Smooth muscle cell of the brain vasculature (primary cell): ENCODE measurements around the gene DNAJB13.
A peak's percentile ranks its signal among the peaks of the same experiment; 100 is the strongest.
"Not testable (repeated sequence)": the region's sequence is repeated elsewhere in the genome, so short reads cannot be mapped to it uniquely, and the experiment has no call there.

ENCODE experiments used
- DNase-seq: peaks from one replicate; pipeline ENCODE4 v3.0.0-alpha.2; 2012; ENCODE audit warnings: low read depth, low spot score

Gene DNAJB13

DNA sequence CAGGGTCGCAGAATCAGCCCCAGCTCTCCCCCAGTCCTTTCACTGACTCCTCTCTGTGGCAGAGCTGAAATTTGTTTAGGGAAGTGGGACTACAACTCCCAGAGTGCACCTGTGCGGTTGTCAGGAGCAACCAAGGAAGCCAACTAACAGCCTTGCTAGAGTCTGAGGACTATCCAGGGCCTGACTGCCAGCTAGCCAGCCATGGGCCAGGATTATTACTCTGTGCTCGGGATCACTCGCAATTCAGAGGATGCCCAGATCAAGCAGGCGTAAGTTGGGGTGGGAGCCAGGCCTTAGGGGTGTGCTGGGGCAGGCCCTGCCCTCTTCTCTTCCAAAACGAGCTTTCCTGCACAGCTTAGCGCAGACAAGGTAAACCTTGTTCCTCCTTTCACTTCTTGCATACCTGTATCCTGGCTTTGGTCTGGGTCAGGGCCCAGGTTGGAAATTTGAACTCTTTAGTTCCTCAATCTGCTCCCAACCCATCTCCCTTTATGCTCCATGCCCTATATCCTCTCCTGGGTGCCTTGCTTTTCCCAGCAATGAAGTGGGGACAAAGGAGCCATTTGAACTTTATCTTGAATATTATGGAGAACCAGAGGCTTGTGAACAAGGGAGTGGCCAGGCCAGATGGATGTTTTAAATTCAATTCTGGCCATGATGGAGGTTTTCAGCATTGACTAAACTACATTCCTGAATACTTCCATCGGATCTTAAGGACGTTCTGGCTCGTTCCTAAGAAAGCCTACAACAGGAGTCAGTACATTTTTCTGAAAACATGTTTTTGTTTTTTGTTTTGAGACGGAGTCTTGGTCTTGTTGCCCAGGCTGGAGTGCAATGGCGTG, at the start of gene DNAJB13:
Gene DNAJB13, plus strand, starts transcription at position 158 of the 842 bp plus-strand sequence. Its CDS starts 44 bp downstream, at position 202.
- DNase-seq, result no peak

DNA sequence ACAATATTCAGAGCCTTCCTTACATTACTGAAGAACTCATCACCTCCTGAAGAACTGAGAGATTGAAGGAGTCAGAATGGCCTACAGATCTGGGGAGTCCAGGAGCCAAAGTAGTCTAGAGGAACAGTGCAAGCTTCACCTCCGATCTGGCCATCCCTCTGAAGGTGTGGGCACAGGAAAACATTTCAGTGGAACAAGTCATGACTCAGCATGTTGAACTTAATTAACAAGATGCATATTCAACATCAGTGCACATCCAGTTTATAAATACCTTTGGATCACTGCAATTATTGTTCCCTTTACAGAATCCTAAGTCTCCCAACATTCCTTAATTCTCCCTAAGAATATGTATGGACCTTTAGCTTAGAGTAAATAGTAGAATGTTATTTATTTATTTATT, 48.5 kb upstream of the DNAJB13 start:
- DNase-seq, result no peak

- DNase-seq, result no peak
Measured at GRCh38 chr11:73907191-73907590, 43.6 kb upstream of the DNAJB13 start.

- DNase-seq, result no peak
Measured at GRCh38 chr11:73912026-73912425, 38.8 kb upstream of the DNAJB13 start.

- DNase-seq, result no peak
Measured at GRCh38 chr11:73913472-73913871, 37.4 kb upstream of the DNAJB13 start.

DNA sequence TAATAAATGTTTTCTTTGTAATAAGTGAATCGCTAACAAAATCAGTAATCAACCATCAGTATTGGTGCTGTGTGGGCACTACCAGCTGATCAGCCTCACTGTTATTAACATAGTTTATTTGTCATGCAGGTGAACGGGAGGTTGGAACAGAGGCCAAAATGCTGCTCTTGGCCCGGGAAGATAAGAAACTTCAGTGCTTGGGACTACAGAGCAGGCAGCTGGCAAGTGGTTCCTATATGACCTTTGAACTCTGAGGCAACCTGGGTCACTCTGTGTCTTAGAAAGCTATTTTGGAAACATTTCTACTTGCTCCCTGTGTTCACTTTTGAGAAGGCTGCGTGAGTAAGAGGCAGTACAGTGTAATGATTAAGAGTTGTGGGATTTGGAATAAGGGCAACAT, 36.5 kb upstream of the DNAJB13 start:
- DNase-seq, result no peak

DNA sequence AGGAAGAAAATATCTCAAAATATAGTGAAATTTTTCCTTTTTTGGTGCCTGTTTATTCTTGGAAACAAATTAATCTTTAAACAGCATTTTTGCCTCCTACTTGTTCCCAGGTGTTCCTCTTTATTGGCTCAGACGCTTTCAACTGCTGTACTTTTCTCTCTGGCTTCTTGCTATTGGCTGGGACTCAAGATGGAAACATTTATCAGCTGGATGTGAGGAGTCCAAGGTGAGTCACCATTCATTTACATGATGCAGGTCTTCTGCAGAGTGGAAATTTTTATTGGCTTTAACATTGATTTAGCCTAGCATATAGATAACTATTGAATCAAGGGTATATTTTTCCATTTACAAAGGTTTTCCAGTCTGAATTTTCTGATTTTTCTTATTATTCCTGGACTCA, 34.4 kb upstream of the DNAJB13 start:
- no peak for DNase-seq

GRCh38 chr11:73921180-73921579, 29.6 kb upstream of the DNAJB13 start:
- no peak for DNase-seq

GRCh38 chr11:73929388-73929787, 21.4 kb upstream of the DNAJB13 start:
- DNase-seq, result no peak

GRCh38 chr11:73931039-73931645, 19.7 kb upstream of the DNAJB13 start:
- peak; percentile 47 for DNase-seq

GRCh38 chr11:73931951-73932350, 18.9 kb upstream of the DNAJB13 start:
- DNase-seq, result no peak

GRCh38 chr11:73932781-73933180, 18.0 kb upstream of the DNAJB13 start:
- DNase-seq, result no peak

DNA sequence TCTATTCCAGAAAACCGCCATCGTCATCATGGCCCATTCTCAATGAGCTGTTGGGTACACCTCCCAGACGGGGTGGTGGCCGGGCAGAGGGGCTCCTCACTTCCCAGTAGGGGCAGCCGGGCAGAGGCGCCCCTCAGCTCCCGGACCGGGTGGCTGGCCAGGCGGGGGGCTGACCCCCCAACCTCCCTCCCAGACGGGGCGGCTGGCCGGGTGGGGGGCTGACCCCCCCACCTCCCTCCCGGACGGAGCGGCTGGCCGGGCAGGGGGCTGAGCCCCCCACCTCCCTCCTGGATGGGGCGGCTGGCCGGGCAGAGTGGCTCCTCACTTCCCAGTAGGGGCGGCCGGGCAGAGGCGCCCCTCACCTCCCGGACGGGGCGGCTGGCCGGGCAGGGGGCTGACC, 14.8 kb upstream of the DNAJB13 start:
- not testable (repeated sequence) for DNase-seq

- DNase-seq, result no peak
Measured at GRCh38 chr11:73939096-73939495, 11.7 kb upstream of the DNAJB13 start.

- no peak for DNase-seq
Measured at GRCh38 chr11:73940801-73941570, 9.8 kb upstream of the DNAJB13 start.

DNA sequence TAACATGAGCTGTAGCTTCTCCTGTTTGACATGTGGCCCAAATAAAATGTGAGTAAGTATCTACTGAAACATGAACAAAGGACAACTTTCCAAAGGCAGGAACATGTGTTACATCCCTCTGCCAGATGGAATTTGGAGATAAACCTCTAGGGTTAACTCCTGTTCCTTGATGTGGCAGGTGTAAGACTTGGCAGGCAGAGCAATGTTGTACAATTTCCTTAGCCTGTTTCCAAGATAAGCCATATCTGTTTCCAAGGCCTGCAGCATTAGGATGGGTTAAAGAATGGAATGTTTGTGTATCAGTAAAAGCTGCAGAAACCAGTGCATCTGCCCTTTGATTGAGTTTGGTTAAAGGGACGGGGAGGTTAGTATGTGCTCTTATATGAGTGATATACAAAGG, 8.8 kb upstream of the DNAJB13 start:
- no peak for DNase-seq

DNA sequence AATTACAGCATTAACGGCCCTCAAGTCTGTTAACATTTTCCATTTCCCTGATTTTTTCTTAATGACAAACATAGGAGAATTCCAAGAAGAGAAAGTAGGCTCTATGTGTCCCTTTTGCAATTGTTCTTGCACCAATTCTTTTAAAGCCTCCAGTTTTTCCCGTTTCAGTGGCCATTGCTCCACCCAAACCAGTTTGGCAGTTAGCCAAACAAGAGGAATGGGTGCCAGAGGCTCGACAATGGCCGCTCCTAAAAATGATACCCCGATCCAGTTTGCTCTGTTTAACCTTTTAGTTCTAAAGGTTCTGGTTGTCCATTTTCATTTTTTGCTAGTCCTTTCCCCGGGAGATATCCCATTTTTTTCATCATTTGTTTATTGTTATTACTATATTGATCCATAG, 6.7 kb upstream of the DNAJB13 start:
- no peak for DNase-seq

GRCh38 chr11:73944901-73945300, 5.9 kb upstream of the DNAJB13 start:
- no peak for DNase-seq

GRCh38 chr11:73945396-73945795, 5.4 kb upstream of the DNAJB13 start:
- no peak for DNase-seq

GRCh38 chr11:73946798-73947458, 3.9 kb upstream of the DNAJB13 start:
- no peak for DNase-seq

DNA sequence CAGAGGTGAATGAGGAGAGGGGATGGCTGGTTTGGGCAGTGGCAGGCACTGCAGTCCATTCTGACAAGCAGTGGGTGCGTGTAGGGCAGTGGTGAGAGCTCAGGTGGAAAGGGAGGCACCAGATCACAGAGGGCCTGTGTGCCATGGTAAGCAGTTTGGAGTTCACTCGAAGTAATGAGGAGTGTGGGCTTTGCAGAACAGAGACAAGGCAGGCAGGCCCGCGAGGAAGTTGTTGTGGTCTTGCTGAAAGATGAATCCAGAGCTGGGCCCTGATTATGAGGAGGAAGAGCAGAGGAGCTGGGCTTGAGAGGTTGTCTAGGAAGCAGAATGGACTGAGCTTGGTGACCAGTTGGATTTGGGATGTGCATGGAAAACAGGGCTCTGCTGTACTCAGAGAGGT, 1.6 kb upstream of the DNAJB13 start:
- no peak for DNase-seq

- DNase-seq, result no peak
Measured at GRCh38 chr11:73949912-73950311, 914 bp upstream of the DNAJB13 start.
